ENCODE data around the gene WDR4.

- no peak for TF ChIP-seq CTCF (conservative IDR thresholded peaks at IDR 0.05)
- TF ChIP-seq EZH2 (IDR thresholded peaks at IDR 0.05; ENCODE audit: low read depth) = no peak
Observed at GRCh38 chr21:42833439-42833815, 45.9 kb downstream of the WDR4 start.
